Smooth muscle cell (in vitro differentiated cells): ENCODE results near the gene ZNF714. TPM values are rescaled to one million over a fixed set of nuclear protein-coding genes. Genes with fewer than 3 reads are reported as not detected.

Experiments
- DNase-seq: peaks from one replicate; lab custom pipeline; 2025; ENCODE audit not compliant: unreplicated experiment; lab: John Stamatoyannopoulos, UW
- H2AFZ ChIP-seq: fragments of 200-600 bp; sonication (generic); 2 replicates; pipeline ENCODE4 v1.6.0; 2016; ENCODE audit warnings: antibody characterized with exemption, low read depth, mild to moderate bottlenecking
- H3F3A ChIP-seq: fragments of 200-600 bp; sonication (generic); 2 replicates; pipeline ENCODE4 v1.6.0; 2017; ENCODE audit warnings: antibody characterized with exemption, low read depth
- H3K27ac ChIP-seq: fragments of 200-600 bp; sonication (generic); 2 replicates; pipeline ENCODE4 v1.5.1; 2016; ENCODE audit warnings: low read depth, mild to moderate bottlenecking
- H3K27me3 ChIP-seq: fragments of 200-600 bp; sonication (generic); 2 replicates; pipeline ENCODE4 v1.6.1; 2016; ENCODE audit warnings: low read depth, mild to moderate bottlenecking
- H3K36me3 ChIP-seq: fragments of 200-600 bp; sonication (generic); 2 replicates; pipeline ENCODE4 v1.5.1; 2016; ENCODE audit warnings: low read depth
- H3K4me1 ChIP-seq: fragments of 200-600 bp; sonication (generic); 2 replicates; pipeline ENCODE4 v1.5.1; 2016; ENCODE audit warnings: low read depth
- H3K4me2 ChIP-seq: fragments of 200-600 bp; sonication (generic); 2 replicates; pipeline ENCODE4 v1.6.0; 2016; ENCODE audit warnings: mild to moderate bottlenecking
- H3K4me3 ChIP-seq: fragments of 200-600 bp; sonication (generic); 2 replicates; pipeline ENCODE4 v1.5.1; 2016; ENCODE audit warnings: mild to moderate bottlenecking
- H3K79me2 ChIP-seq: fragments of 200-600 bp; sonication (generic); 2 replicates; pipeline ENCODE4 v1.6.0; 2016; ENCODE audit warnings: low read depth, mild to moderate bottlenecking
- H3K9ac ChIP-seq: fragments of 200-600 bp; sonication (generic); 2 replicates; pipeline ENCODE4 v1.6.0; 2016; ENCODE audit warnings: low read depth
- H3K9me3 ChIP-seq: fragments of 200-600 bp; sonication (generic); replicated peaks from 2 replicates; pipeline ENCODE4 v1.5.1; 2016; ENCODE audit warnings: low read depth
- H4K20me1 ChIP-seq: fragments of 200-600 bp; sonication (generic); 2 replicates; pipeline ENCODE4 v1.6.0; 2016; ENCODE audit warnings: low read depth
- WGBS: methylation state at CpG from one replicate; pipeline ENCODE4 v1.1.7; 2016; ENCODE audit warnings: low lambda C conversion rate; 5-methylcytosine and 5-hydroxymethylcytosine counted together
- polyA plus RNA-seq: library from polyadenylated mRNA; unstranded; fragments of >200 nt; fragmentation: Nextera tagmentation; extraction: Ambion mirVana; gene quantifications from 2 replicates; pipeline ENCODE4 v1.2.1, GENCODE V29; 2016
- small RNA-seq: library from RNA; depleted of rRNA; stranded (forward); fragments of <200 nt; gene quantifications from one replicate; pipeline ENCODE3, GENCODE V24; 2014
- total RNA-seq: library from RNA; depleted of rRNA; stranded (reverse); fragments of >200 nt; gene quantifications from 2 replicates; pipeline ENCODE4 v1.2.3, GENCODE V29; 2014
- TF ChIP-seq, protein P1 (sequence below): fragments of 200-600 bp; sonication (generic); IDR thresholded peaks from 2 replicates; pipeline ENCODE4 v1.5.1; 2017; ENCODE audit warnings: borderline replicate concordance, mild to moderate bottlenecking, antibody characterized with exemption; ENCODE audit not compliant: insufficient read depth, poor library complexity, severe bottlenecking

ZNF714 gene
- total and polyA plus RNA-seq, 2 experiments from 2014 or later: 8.7 to 15.3 TPM

DNA sequence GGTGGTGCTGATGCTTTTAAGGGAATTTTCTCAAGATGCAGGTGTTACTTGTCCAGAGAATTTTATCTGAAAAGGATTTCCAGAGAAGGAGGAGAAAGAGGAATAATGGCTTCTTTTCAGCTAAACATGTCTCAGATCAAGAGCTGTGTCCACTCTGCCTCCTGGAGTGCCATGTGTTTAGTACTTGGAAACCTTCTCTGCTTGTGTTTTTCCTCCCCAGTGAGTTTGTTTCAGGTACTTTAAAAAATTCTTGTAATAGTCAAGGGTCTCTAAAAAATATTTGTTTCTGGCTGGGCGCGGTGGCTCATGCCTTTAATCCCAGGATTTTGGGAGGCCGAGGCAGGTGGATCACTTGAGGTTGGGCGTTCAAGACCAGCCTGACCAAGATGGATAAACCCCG is 82.5 kb downstream of the ZNF714 start:
- Histone ChIP-seq H3K4me2 (no peak overlapping the region), H3K79me2 (peaks cover 56% of the 10 kb centered on the region), H3K27ac (no peak overlapping the region), H2AFZ (no peak overlapping the region), H4K20me1 (peaks cover 20% of the 10 kb centered on the region), H3K9me3 (no peaks in the 10 kb centered on the region), H3K4me1 (no peaks in the 10 kb centered on the region), H3K4me3 (no peak overlapping the region), H3K36me3 (peaks cover 9% of the 10 kb centered on the region), H3K27me3 (no peaks in the 10 kb centered on the region), H3K9ac (no peak overlapping the region), H3F3A (no peaks in the 10 kb centered on the region)
- TF ChIP-seq, protein P1, sequence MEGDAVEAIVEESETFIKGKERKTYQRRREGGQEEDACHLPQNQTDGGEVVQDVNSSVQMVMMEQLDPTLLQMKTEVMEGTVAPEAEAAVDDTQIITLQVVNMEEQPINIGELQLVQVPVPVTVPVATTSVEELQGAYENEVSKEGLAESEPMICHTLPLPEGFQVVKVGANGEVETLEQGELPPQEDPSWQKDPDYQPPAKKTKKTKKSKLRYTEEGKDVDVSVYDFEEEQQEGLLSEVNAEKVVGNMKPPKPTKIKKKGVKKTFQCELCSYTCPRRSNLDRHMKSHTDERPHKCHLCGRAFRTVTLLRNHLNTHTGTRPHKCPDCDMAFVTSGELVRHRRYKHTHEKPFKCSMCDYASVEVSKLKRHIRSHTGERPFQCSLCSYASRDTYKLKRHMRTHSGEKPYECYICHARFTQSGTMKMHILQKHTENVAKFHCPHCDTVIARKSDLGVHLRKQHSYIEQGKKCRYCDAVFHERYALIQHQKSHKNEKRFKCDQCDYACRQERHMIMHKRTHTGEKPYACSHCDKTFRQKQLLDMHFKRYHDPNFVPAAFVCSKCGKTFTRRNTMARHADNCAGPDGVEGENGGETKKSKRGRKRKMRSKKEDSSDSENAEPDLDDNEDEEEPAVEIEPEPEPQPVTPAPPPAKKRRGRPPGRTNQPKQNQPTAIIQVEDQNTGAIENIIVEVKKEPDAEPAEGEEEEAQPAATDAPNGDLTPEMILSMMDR: no peak
- 97% methylated on average over 5 of the region's 5 CpGs for WGBS
- DNase-seq: no peak

DNA sequence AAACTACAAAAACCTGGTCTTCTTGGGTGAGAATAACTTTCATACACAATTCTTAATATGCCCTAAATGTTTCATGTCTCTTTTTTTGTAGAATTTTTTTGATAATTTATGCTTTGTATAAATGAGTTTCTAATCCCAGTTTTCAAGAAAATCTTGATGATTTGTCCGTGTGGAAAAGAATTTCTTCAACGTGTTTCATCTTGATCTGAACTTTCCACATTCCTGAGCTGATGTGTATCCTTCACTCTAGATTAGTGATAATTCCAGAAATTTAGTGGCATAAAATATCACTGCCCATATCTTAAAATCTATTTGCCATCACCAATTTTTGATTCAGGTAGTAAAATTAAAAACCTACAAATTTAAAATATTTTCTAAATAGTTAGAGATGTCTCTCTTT is 84.4 kb downstream of the ZNF714 start:
- Histone ChIP-seq H4K20me1 (peaks cover 8% of the 10 kb centered on the region), H3K79me2 (peaks cover 37% of the 10 kb centered on the region), H3K27ac (peak overlapping the region; percentile 63), H3K4me1 (no peaks in the 10 kb centered on the region), H3K36me3 (peaks cover 13% of the 10 kb centered on the region), H3K9me3 (no peaks in the 10 kb centered on the region), H2AFZ (no peak overlapping the region), H3K4me2 (no peak overlapping the region), H3K9ac (no peak overlapping the region), H3K27me3 (no peaks in the 10 kb centered on the region), H3K4me3 (no peak overlapping the region), H3F3A (no peaks in the 10 kb centered on the region)
- DNase-seq: no peak
- TF ChIP-seq, protein P1: no peak
- 79% methylated on average over 2 of the region's 2 CpGs for WGBS

Small RNAs within 50 kb of the gene (small RNA-seq; reads per million reads assigned to genes)
- not detected for gene RNA5SP469

Other genes with a start within 250 kb of the ZNF714 start
- gene ZNF85, start 159.0 kb upstream of the ZNF714 start, total RNA-seq: 14.7 and 16.3 TPM in 2 replicates
- gene ZNF85, start 159.0 kb upstream of the ZNF714 start, polyA plus RNA-seq: 7.1 and 7.9 TPM in 2 replicates
- 13.4 and 13.6 TPM in 2 replicates for gene ZNF430, start 61.5 kb upstream of the ZNF714 start, total RNA-seq
- 14.9 and 16.8 TPM in 2 replicates for gene ZNF430, start 61.5 kb upstream of the ZNF714 start, polyA plus RNA-seq
- 13.9 and 14.7 TPM in 2 replicates for gene ZNF431, start 59.8 kb downstream of the ZNF714 start, total RNA-seq
- gene ZNF431, start 59.8 kb downstream of the ZNF714 start, polyA plus RNA-seq: 5.2 and 9.2 TPM in 2 replicates
- gene ZNF708, start 247.2 kb downstream of the ZNF714 start, total RNA-seq: 11.3 and 12.1 TPM in 2 replicates
- gene ZNF708, start 247.2 kb downstream of the ZNF714 start, polyA plus RNA-seq: 0.65 and 1.5 TPM in 2 replicates